Gastroesophageal sphincter (tissue), 4 donors: ENCODE results near the gene HEPN1. TPM values are rescaled to one million over a fixed set of nuclear protein-coding genes. Genes with fewer than 3 reads are reported as not detected.
A peak's percentile ranks its signal among the peaks of the same experiment; 100 is the strongest.

Experiments used
- ATAC-seq: fragments of 150-250 bp; one replicate; pipeline ENCODE4 v1.9.1; 2016; ENCODE audit warnings: mild to moderate bottlenecking, moderate library complexity
- H3K27ac ChIP-seq, 4 donors: fragments of 200-600 bp; sonication (generic) in 3 of 4; 1 replicate in 3 of 4; 2 replicates in 1 of 4; pipeline ENCODE4 v1.5.1; 2016 to 2019
- H3K27me3 ChIP-seq: fragments of 200-600 bp; sonication (generic); one replicate; pipeline ENCODE4 v1.5.1; 2019
- H3K36me3 ChIP-seq, 2 donors: fragments of 200-600 bp; sonication (generic); one replicate each; pipeline ENCODE4 v1.5.1; 2019; ENCODE audit warnings: control low read depth in 1 of 2
- H3K4me1 ChIP-seq, 3 donors: fragments of 200-600 bp; sonication (generic); 1 replicate in 2 of 3; 2 replicates in 1 of 3; pipeline ENCODE4 v1.5.1; 2016 to 2019; ENCODE audit warnings: control low read depth in 2 of 3
- H3K4me3 ChIP-seq, 2 donors: fragments of 200-600 bp; sonication (generic); one replicate each; pipeline ENCODE4 v1.5.1; 2019; ENCODE audit warnings: mild to moderate bottlenecking in 1 of 2, moderate library complexity in 1 of 2
- H3K9me3 ChIP-seq, 3 donors: fragments of 200-600 bp; sonication (generic); one replicate each; pipeline ENCODE4 v1.5.1; 2017 to 2019; ENCODE audit warnings: control low read depth in 2 of 3
- CTCF ChIP-seq, 4 experiments: fragments of 200-600 bp in 2 of 4; fragments of 450-650 bp in 2 of 4; sonication (generic) in 1 of 4; IDR thresholded peaks; one replicate each; pipeline ENCODE4 v1.5.1; 2017 to 2019; ENCODE audit warnings: antibody characterized with exemption in 4 of 4, mild to moderate bottlenecking in 2 of 4, moderate library complexity in 2 of 4
- EP300 ChIP-seq: sonication (generic); formaldehyde crosslinking; IDR thresholded peaks from one replicate; pipeline ENCODE4 v1.6.1; 2017; ENCODE audit warnings: antibody characterized with exemption, mild to moderate bottlenecking
- POLR2A ChIP-seq, 2 donors: fragments of 450-650 bp; IDR thresholded peaks; one replicate each; pipeline ENCODE4 v1.6.1; 2017; ENCODE audit warnings: antibody characterized with exemption in 2 of 2, mild to moderate bottlenecking in 2 of 2, moderate library complexity in 1 of 2
- POLR2AphosphoS5 ChIP-seq: sonication (generic); formaldehyde crosslinking; IDR thresholded peaks from one replicate; pipeline ENCODE4 v1.6.1; 2017; ENCODE audit warnings: antibody characterized with exemption
- WGBS, 2 donors: methylation state at CpG; one replicate each; pipeline ENCODE4 v1.1.5; 2018; ENCODE audit warnings: low coverage in 1 of 2; 5-methylcytosine and 5-hydroxymethylcytosine counted together
- total RNA-seq, 4 donors: library from RNA; depleted of rRNA; stranded (reverse); fragments of >200 nt; gene quantifications; one replicate each; pipeline ENCODE4 v1.1.0, GENCODE V29; 2016

Gene HEPN1
- total RNA-seq, 4 donors from 2014 or later = 0.67 TPM; not detected in 3

- no peak for ATAC-seq
- Histone ChIP-seq H3K36me3 (no peaks in the 10 kb centered on the region), H3K27me3 (peaks cover 5% of the 10 kb centered on the region), H3K4me1 (no peaks in the 10 kb centered on the region), H3K4me3 (no peak overlapping the region), H3K9me3 (no peaks in the 10 kb centered on the region), H3K27ac (peak overlapping the region in 1 of 4 donors; percentile 1)
- TF ChIP-seq CTCF (IDR thresholded peaks at IDR 0.05) (no peak), POLR2A (IDR thresholded peaks at IDR 0.05) (no peak), EP300 (no peak), POLR2AphosphoS5 (no peak)
- 47 to 52% methylated on average over 5 to 6 of the region's 6 CpGs for WGBS, 2 donors
Measured at GRCh38 chr11:124942466-124943253, 23.6 kb downstream of the HEPN1 start.

- Histone ChIP-seq H3K4me3 (no peak overlapping the region), H3K27ac (peak overlapping the region in 1 of 4 donors; percentile 1), H3K36me3 (no peaks in the 10 kb centered on the region), H3K4me1 (no peaks in the 10 kb centered on the region), H3K9me3 (peaks cover 0 to 1% (median 0%) of the 10 kb centered on the region in 3 donors), H3K27me3 (peaks cover 5% of the 10 kb centered on the region)
- no peak for ATAC-seq
- TF ChIP-seq POLR2AphosphoS5 (no peak), CTCF (IDR thresholded peaks at IDR 0.05) (no peak), EP300 (no peak), POLR2A (IDR thresholded peaks at IDR 0.05) (no peak)
- 59 to 67% methylated on average over 5 of the region's 5 CpGs for WGBS, 2 donors
Measured at GRCh38 chr11:124943254-124943616, 24.2 kb downstream of the HEPN1 start.

- Histone ChIP-seq H3K4me3 (no peak overlapping the region), H3K27me3 (peaks cover 5% of the 10 kb centered on the region), H3K9me3 (peaks cover 0 to 6% (median 0%) of the 10 kb centered on the region in 3 donors), H3K4me1 (no peaks in the 10 kb centered on the region), H3K27ac (no peak overlapping the region), H3K36me3 (no peaks in the 10 kb centered on the region)
- ATAC-seq = no peak
- 33 to 42% methylated on average over 1 of the region's 1 CpG for WGBS, 2 donors
- no peak for TF ChIP-seq CTCF (IDR thresholded peaks at IDR 0.05)
- no peak for TF ChIP-seq POLR2AphosphoS5
- TF ChIP-seq POLR2A (IDR thresholded peaks at IDR 0.05) = no peak
- no peak for TF ChIP-seq EP300
Measured at GRCh38 chr11:124943741-124944140, 24.7 kb downstream of the HEPN1 start.

- TF ChIP-seq CTCF (IDR thresholded peaks at IDR 0.05) = no peak
- TF ChIP-seq POLR2AphosphoS5 = no peak
- no peak for TF ChIP-seq POLR2A (IDR thresholded peaks at IDR 0.05)
- no peak for TF ChIP-seq EP300
- no peaks in the 10 kb centered on the region for H3K4me1 ChIP-seq
- ATAC-seq = no peak
- 54 to 56% methylated on average over 2 to 3 of the region's 3 CpGs for WGBS, 2 donors
- no peak overlapping the region for H3K4me3 ChIP-seq
- no peaks in the 10 kb centered on the region for H3K36me3 ChIP-seq
- no peaks in the 10 kb centered on the region for H3K27me3 ChIP-seq
- H3K9me3 ChIP-seq = peaks cover 0 to 13% (median 0%) of the 10 kb centered on the region in 3 donors
- no peak overlapping the region for H3K27ac ChIP-seq
Measured at GRCh38 chr11:124944565-124944964, 25.5 kb downstream of the HEPN1 start.

- 72 to 74% methylated on average over 6 of the region's 6 CpGs for WGBS, 2 donors
- no peak for ATAC-seq
- no peak overlapping the region for H3K4me3 ChIP-seq
- no peaks in the 10 kb centered on the region for H3K4me1 ChIP-seq
- no peaks in the 10 kb centered on the region for H3K36me3 ChIP-seq
- H3K9me3 ChIP-seq = peaks cover 0 to 15% (median 0%) of the 10 kb centered on the region in 3 donors
- no peak overlapping the region for H3K27ac ChIP-seq
- no peaks in the 10 kb centered on the region for H3K27me3 ChIP-seq
- no peak for TF ChIP-seq POLR2A (IDR thresholded peaks at IDR 0.05)
- TF ChIP-seq POLR2AphosphoS5 = no peak
- no peak for TF ChIP-seq EP300
- TF ChIP-seq CTCF (IDR thresholded peaks at IDR 0.05) = no peak
Measured at GRCh38 chr11:124945826-124946225, 26.8 kb downstream of the HEPN1 start.
